ENCODE data around the gene FNBP1. TPM values are rescaled to one million over a fixed set of nuclear protein-coding genes. Genes with fewer than 3 reads are reported as not detected.

Gene FNBP1
- polyA plus RNA-seq, 3 donors, result 37.6 to 60.7 (median 51.4) TPM

DNA sequence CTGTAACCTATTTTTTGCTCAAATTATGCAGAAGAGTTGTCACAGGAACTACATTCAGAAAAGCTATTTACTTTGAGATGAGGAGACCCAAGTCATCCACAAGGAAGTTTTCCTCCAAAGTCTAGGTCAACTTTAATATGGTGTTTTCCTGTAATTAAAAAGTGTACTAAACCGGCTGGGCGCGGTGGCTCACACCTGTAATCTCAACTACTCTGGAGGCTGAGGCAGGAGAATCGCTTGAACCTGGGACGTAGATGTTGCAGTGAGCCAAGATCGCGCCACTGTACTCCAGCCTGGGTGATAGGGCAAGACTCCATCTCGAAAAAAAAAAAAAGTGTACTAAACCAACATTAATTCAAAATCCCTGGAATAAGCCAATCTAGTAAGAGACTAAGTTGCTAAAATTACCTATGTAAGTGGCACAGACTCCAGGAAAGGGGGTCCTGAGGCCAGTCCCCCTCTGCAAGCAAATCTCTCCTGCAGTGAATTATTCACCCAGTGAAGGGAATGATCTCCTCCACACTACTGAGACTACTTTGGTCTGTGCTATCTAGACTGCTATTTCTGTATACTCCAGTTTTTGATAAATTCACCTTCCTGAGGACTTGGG, 38.9 kb downstream of the FNBP1 start:
- H3K4me1 Mint-ChIP-seq, result peaks cover 14% of the 10 kb centered on the region
- WGBS (ENCODE audit: insufficient coverage), result no CpG with 5 or more reads among the region's 8 CpGs
- no peaks in the 10 kb centered on the region for H3K27me3 Mint-ChIP-seq (ENCODE audit: low read depth in 3 of 3)

DNA sequence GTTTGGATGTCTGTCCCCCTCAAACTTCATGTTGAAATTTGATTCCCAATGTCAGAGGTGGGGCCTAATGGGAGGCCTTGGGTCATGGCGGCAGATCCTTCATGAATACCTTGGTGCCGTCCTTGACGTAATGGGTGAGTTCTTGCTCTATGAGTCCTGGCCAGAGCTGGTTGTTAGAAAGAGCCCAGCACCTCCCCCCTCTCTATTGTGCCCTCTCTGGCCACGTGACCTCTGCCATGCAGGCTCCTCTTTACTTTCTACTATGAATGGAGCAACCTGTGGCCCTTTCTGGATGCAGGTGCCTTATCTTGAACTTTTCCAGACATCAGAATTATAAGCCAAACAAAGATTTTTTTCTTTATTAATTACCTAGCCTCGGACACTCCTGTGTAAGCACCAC, 40.7 kb downstream of the FNBP1 start:
- Histone ChIP-seq H3K9ac (ENCODE audit: insufficient read depth, low read length, poor library complexity, severe bottlenecking) (no peak overlapping the region), H3K4me2 (replicated peaks; ENCODE audit: extremely low read depth, low read length, poor library complexity, severe bottlenecking) (no peak overlapping the region), H3K27ac (ENCODE audit: low read depth in 1 of 2, low read length in 2 of 2) (peak overlapping the region in 1 of 2 donors; percentile 26), H4K20me1 (ENCODE audit: insufficient read depth, low read length) (peaks cover 85% of the 10 kb centered on the region), H3K9me3 (replicated peaks in 1 of 2; ENCODE audit: control insufficient read depth in 1 of 2, insufficient read depth in 1 of 2, low read length in 2 of 2) (no peaks in the 10 kb centered on the region), H3K4me1 (ENCODE audit: control insufficient read depth in 1 of 2, insufficient read depth in 2 of 2, low read length in 2 of 2) (peaks cover 7 to 9% of the 10 kb centered on the region in 2 donors), H3K79me2 (ENCODE audit: insufficient read depth, low read length) (peaks cover 99% of the 10 kb centered on the region), H3K36me3 (replicated peaks in 1 of 2; ENCODE audit: control insufficient read depth in 1 of 2, insufficient read depth in 2 of 2, low read length in 2 of 2) (peaks cover 3 to 18% of the 10 kb centered on the region in 2 donors), H3K27me3 (ENCODE audit: control insufficient read depth in 2 of 2, insufficient read depth in 2 of 2, low read length in 2 of 2) (no peaks in the 10 kb centered on the region), H2AFZ (ENCODE audit: insufficient read depth, low read depth, low read length, poor library complexity, severe bottlenecking) (no peak overlapping the region), H3K4me3 (replicated peaks in 1 of 3; ENCODE audit: low read depth in 2 of 3, low read length in 3 of 3) (no peak overlapping the region)
- Mint-ChIP-seq H3K9me3 (no peaks in the 10 kb centered on the region), H3K4me3 (no peak overlapping the region), H3K27ac (peak overlapping the region in 3 of 7 donors; percentile 41 to 76 (median 74)), H3K4me1 (peaks cover 13% of the 10 kb centered on the region), H3K36me3 (peaks cover 16 to 35% of the 10 kb centered on the region in 2 donors), H3K27me3 (ENCODE audit: low read depth in 3 of 3) (no peaks in the 10 kb centered on the region)
- TF ChIP-seq, protein P1, sequence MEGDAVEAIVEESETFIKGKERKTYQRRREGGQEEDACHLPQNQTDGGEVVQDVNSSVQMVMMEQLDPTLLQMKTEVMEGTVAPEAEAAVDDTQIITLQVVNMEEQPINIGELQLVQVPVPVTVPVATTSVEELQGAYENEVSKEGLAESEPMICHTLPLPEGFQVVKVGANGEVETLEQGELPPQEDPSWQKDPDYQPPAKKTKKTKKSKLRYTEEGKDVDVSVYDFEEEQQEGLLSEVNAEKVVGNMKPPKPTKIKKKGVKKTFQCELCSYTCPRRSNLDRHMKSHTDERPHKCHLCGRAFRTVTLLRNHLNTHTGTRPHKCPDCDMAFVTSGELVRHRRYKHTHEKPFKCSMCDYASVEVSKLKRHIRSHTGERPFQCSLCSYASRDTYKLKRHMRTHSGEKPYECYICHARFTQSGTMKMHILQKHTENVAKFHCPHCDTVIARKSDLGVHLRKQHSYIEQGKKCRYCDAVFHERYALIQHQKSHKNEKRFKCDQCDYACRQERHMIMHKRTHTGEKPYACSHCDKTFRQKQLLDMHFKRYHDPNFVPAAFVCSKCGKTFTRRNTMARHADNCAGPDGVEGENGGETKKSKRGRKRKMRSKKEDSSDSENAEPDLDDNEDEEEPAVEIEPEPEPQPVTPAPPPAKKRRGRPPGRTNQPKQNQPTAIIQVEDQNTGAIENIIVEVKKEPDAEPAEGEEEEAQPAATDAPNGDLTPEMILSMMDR (IDR thresholded peaks at IDR 0.05), result no peak
- WGBS (ENCODE audit: insufficient coverage), result 100% methylated on average over 2 of the region's 5 CpGs
- intact Hi-C loops (cut with micrococcal nuclease), result no loop called here
- no peak for DNase-seq

More for the DNA sequence above, 38.9 kb downstream of the FNBP1 start:
- no peak overlapping the region for H3K9ac ChIP-seq (ENCODE audit: insufficient read depth, low read length, poor library complexity, severe bottlenecking)
- H3K4me3 Mint-ChIP-seq, result no peak overlapping the region
- no peak overlapping the region for H2AFZ ChIP-seq (ENCODE audit: insufficient read depth, low read depth, low read length, poor library complexity, severe bottlenecking)
- TF ChIP-seq, protein P1 (IDR thresholded peaks at IDR 0.05), result no peak
- H3K79me2 ChIP-seq (ENCODE audit: insufficient read depth, low read length), result peaks cover 99% of the 10 kb centered on the region
- no peaks in the 10 kb centered on the region for H3K9me3 Mint-ChIP-seq
- peak overlapping the region in 1 of 2 donors; percentile 30 for H3K27ac ChIP-seq (ENCODE audit: low read depth in 1 of 2, low read length in 2 of 2)
- no peak for DNase-seq
- peaks cover 3 to 18% of the 10 kb centered on the region in 2 donors for H3K36me3 ChIP-seq (replicated peaks in 1 of 2; ENCODE audit: control insufficient read depth in 1 of 2, insufficient read depth in 2 of 2, low read length in 2 of 2)
- H3K27me3 ChIP-seq (ENCODE audit: control insufficient read depth in 2 of 2, insufficient read depth in 2 of 2, low read length in 2 of 2), result no peaks in the 10 kb centered on the region
- H3K36me3 Mint-ChIP-seq, result peaks cover 12 to 34% of the 10 kb centered on the region in 2 donors
- peaks cover 6 to 15% of the 10 kb centered on the region in 2 donors for H3K4me1 ChIP-seq (ENCODE audit: control insufficient read depth in 1 of 2, insufficient read depth in 2 of 2, low read length in 2 of 2)
- intact Hi-C loops (cut with micrococcal nuclease), result no loop called here
- no peak overlapping the region for H3K4me3 ChIP-seq (replicated peaks in 1 of 3; ENCODE audit: low read depth in 2 of 3, low read length in 3 of 3)
- H3K9me3 ChIP-seq (replicated peaks in 1 of 2; ENCODE audit: control insufficient read depth in 1 of 2, insufficient read depth in 1 of 2, low read length in 2 of 2), result no peaks in the 10 kb centered on the region
- H3K4me2 ChIP-seq (replicated peaks; ENCODE audit: extremely low read depth, low read length, poor library complexity, severe bottlenecking), result no peak overlapping the region
- H4K20me1 ChIP-seq (ENCODE audit: insufficient read depth, low read length), result peaks cover 93% of the 10 kb centered on the region
- peak overlapping the region in 4 of 7 donors; percentile 30 to 52 (median 40) for H3K27ac Mint-ChIP-seq
